ENCODE results near the gene PKP3. TPM values are rescaled to one million over a fixed set of nuclear protein-coding genes. Genes with fewer than 3 reads are reported as not detected.

Gene PKP3
- polyA plus RNA-seq, 4 donors, result 72.5 to 152 (median 111) TPM

- peak; percentile 94 to 97 for DNase-seq
- H3K36me3 ChIP-seq (ENCODE audit: control insufficient read depth in 3 of 3, insufficient read depth in 2 of 3, low read depth in 1 of 3, low read length in 3 of 3), result peaks cover 0 to 35% (median 0%) of the 10 kb centered on the region in 3 donors
- no peaks in the 10 kb centered on the region for H3K9me3 ChIP-seq (ENCODE audit: control insufficient read depth in 2 of 2, insufficient read depth in 1 of 2, low read depth in 1 of 2, low read length in 1 of 2)
- H3K4me1 ChIP-seq (ENCODE audit: control insufficient read depth in 3 of 3, insufficient read depth in 2 of 3, low read depth in 1 of 3, low read length in 2 of 3), result peaks cover 0 to 45% (median 2%) of the 10 kb centered on the region in 3 donors
- FAIRE-seq, result no peak
- peak within 1 kb of the TSS; percentile 85 to 92 (median 89) for H3K4me3 ChIP-seq (ENCODE audit: low read depth in 1 of 3, low read length in 3 of 3)
- no peaks in the 10 kb centered on the region for H3K27me3 ChIP-seq (ENCODE audit: control insufficient read depth in 3 of 3, insufficient read depth in 3 of 3, low read length in 3 of 3)
- 0 to 1% (median 0%) methylated on average over 86 to 108 of the region's 108 CpGs for WGBS, 3 donors
- H3K27ac ChIP-seq (ENCODE audit: low read depth in 1 of 3, low read length in 2 of 3), result peak within 1 kb of the TSS; percentile 39 to 96 (median 90)
These were observed 56.1 kb downstream of the PKP3 start, which contains the start of gene PTDSS2 for GRCh38 chr11:449889-450808. Gene PTDSS2, plus strand, starts transcription at chr11:450279. Its CDS starts 177 bp downstream, at chr11:450456.

DNA sequence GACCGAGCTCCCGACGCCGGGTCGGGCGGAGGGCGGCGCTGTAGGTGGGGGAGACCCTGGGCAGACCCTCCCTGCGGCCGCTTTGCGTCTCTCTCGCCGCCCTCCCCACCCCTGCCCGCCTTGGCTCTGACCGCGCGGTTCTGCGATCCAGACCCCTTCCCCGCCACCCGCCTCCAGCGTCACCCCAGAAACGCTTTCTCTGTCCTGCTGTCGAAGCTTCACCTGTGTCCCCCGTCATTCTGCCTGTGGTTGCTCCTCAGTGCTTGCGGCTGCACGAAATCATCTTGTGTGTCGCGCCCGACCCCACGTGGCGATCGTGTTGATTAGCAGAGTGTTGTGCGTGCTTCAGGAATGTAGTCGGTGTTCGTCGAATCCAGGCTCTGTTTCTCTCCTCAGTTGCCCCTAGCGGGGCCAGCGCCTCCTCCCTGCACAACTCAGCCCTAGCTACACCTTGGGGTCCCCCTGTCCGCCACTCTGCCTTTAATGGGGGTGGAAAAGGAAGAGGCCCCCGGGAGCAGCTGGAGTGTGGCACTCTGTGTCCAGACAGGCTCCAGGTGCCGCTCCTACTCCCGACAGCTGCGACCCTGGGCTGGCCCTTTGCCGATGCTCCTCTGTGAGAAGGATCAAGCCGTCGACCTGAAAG lies 56.9 kb downstream of the PKP3 start:
- H3K9me3 ChIP-seq (ENCODE audit: control insufficient read depth in 2 of 2, insufficient read depth in 1 of 2, low read depth in 1 of 2, low read length in 1 of 2), result no peaks in the 10 kb centered on the region

GRCh38 chr11:451738-452137 lies 57.7 kb downstream of the PKP3 start:
- FAIRE-seq (no peak), DNase-seq (no peak)
- Histone ChIP-seq H3K9me3 (ENCODE audit: control insufficient read depth in 2 of 2, insufficient read depth in 1 of 2, low read depth in 1 of 2, low read length in 1 of 2) (no peaks in the 10 kb centered on the region), H3K4me3 (ENCODE audit: low read depth in 1 of 3, low read length in 3 of 3) (no peak overlapping the region), H3K27me3 (ENCODE audit: control insufficient read depth in 3 of 3, insufficient read depth in 3 of 3, low read length in 3 of 3) (no peaks in the 10 kb centered on the region), H3K27ac (ENCODE audit: low read depth in 1 of 3, low read length in 2 of 3) (no peak overlapping the region), H3K36me3 (ENCODE audit: control insufficient read depth in 3 of 3, insufficient read depth in 2 of 3, low read depth in 1 of 3, low read length in 3 of 3) (peaks cover 0 to 51% (median 0%) of the 10 kb centered on the region in 3 donors), H3K4me1 (ENCODE audit: control insufficient read depth in 3 of 3, insufficient read depth in 2 of 3, low read depth in 1 of 3, low read length in 2 of 3) (peaks cover 0 to 32% (median under 1%) of the 10 kb centered on the region in 3 donors)
- WGBS, 3 donors, result 88 to 92% (median 90%) methylated on average over 11 to 14 of the region's 14 CpGs

More for the DNA sequence above, 56.9 kb downstream of the PKP3 start:
- 2 to 4% (median 4%) methylated on average over 37 to 46 of the region's 46 CpGs for WGBS, 3 donors
- no peak for FAIRE-seq
- peak overlapping the region in 2 of 3 donors; percentile 39 to 43 for H3K27ac ChIP-seq (ENCODE audit: low read depth in 1 of 3, low read length in 2 of 3)
- peaks cover 0 to 39% (median 2%) of the 10 kb centered on the region in 3 donors for H3K4me1 ChIP-seq (ENCODE audit: control insufficient read depth in 3 of 3, insufficient read depth in 2 of 3, low read depth in 1 of 3, low read length in 2 of 3)
- DNase-seq, result peak; percentile 80 to 86
- H3K4me3 ChIP-seq (ENCODE audit: low read depth in 1 of 3, low read length in 3 of 3), result peak overlapping the region; percentile 85 to 92 (median 89)
- H3K36me3 ChIP-seq (ENCODE audit: control insufficient read depth in 3 of 3, insufficient read depth in 2 of 3, low read depth in 1 of 3, low read length in 3 of 3), result peaks cover 0 to 43% (median 0%) of the 10 kb centered on the region in 3 donors
- no peaks in the 10 kb centered on the region for H3K27me3 ChIP-seq (ENCODE audit: control insufficient read depth in 3 of 3, insufficient read depth in 3 of 3, low read length in 3 of 3)

- Histone ChIP-seq H3K4me1 (ENCODE audit: control insufficient read depth in 3 of 3, insufficient read depth in 2 of 3, low read depth in 1 of 3, low read length in 2 of 3) (peaks cover 0 to 27% (median 0%) of the 10 kb centered on the region in 3 donors), H3K36me3 (ENCODE audit: control insufficient read depth in 3 of 3, insufficient read depth in 2 of 3, low read depth in 1 of 3, low read length in 3 of 3) (peaks cover 0 to 54% (median 0%) of the 10 kb centered on the region in 3 donors), H3K9me3 (ENCODE audit: control insufficient read depth in 2 of 2, insufficient read depth in 1 of 2, low read depth in 1 of 2, low read length in 1 of 2) (no peaks in the 10 kb centered on the region), H3K27ac (ENCODE audit: low read depth in 1 of 3, low read length in 2 of 3) (no peak overlapping the region), H3K4me3 (ENCODE audit: low read depth in 1 of 3, low read length in 3 of 3) (no peak overlapping the region), H3K27me3 (ENCODE audit: control insufficient read depth in 3 of 3, insufficient read depth in 3 of 3, low read length in 3 of 3) (no peaks in the 10 kb centered on the region)
- WGBS, 3 donors, result 90 to 94% (median 93%) methylated on average over 11 to 12 of the region's 12 CpGs
- DNase-seq (no peak), FAIRE-seq (no peak)
These were observed 58.3 kb downstream of the PKP3 start for GRCh38 chr11:452203-452744.

DNA sequence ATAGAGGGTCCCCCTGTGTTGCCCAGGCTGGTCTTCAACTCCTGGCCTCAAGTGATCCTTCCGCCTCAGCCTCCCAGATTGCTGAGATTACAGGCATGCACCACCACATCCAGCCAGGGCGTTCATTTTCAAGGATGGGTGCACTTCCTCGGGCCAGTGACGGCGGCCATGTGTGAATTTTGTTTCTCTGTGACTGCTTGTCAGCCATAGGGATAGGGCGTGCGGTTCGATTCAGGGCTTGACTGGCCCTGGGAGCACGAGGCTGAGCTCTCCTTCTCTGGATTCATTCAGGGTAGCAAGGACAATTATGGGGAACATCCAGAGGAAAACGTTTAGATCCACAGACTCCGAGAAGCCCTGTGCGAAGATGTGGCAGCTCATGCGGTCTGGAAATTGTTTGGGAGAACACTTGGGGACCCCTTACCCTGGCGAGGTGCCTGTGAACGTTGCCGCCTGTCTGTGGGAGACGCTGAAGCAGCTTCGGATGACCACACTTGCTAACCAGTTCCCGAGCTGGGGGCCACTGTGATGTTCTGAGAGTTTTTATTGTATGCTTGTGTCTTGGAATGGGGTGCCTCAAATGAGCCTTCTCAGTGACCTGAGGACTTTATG lies 59.0 kb downstream of the PKP3 start:
- H3K27ac ChIP-seq (ENCODE audit: low read depth in 1 of 3, low read length in 2 of 3), result no peak overlapping the region
- DNase-seq, result no peak

DNA sequence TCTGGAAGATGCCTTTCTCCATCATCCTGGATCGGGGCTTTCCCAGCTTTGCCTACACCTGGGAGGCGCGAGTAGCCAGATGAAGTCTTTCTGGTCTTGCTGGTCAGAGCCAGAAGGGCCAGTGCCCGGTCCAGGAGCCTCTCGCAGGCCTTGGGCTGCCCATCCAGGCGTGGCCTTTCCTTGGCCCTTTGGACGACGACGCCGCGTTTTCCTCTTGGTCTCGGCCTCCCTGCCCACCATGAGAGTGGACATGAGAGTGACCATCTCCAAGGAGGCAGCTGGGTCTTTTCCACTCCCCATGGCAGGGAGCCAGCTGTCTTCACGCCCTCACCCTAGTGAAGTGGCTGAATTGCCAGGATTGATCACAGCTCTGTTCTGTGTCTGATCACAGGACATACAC lies 59.6 kb downstream of the PKP3 start:
- Histone ChIP-seq H3K27me3 (ENCODE audit: control insufficient read depth in 3 of 3, insufficient read depth in 3 of 3, low read length in 3 of 3) (no peaks in the 10 kb centered on the region), H3K4me1 (ENCODE audit: control insufficient read depth in 3 of 3, insufficient read depth in 2 of 3, low read depth in 1 of 3, low read length in 2 of 3) (peaks cover 0 to 23% (median 0%) of the 10 kb centered on the region in 3 donors), H3K4me3 (ENCODE audit: low read depth in 1 of 3, low read length in 3 of 3) (no peak overlapping the region), H3K36me3 (ENCODE audit: control insufficient read depth in 3 of 3, insufficient read depth in 2 of 3, low read depth in 1 of 3, low read length in 3 of 3) (peaks cover 0 to 61% (median 0%) of the 10 kb centered on the region in 3 donors), H3K9me3 (ENCODE audit: control insufficient read depth in 2 of 2, insufficient read depth in 1 of 2, low read depth in 1 of 2, low read length in 1 of 2) (no peaks in the 10 kb centered on the region), H3K27ac (ENCODE audit: low read depth in 1 of 3, low read length in 2 of 3) (no peak overlapping the region)
- DNase-seq (no peak), FAIRE-seq (no peak)
- 90 to 94% (median 93%) methylated on average over 13 of the region's 13 CpGs for WGBS, 3 donors

More for the DNA sequence above, 59.0 kb downstream of the PKP3 start:
- no peak for FAIRE-seq
- Histone ChIP-seq H3K9me3 (ENCODE audit: control insufficient read depth in 2 of 2, insufficient read depth in 1 of 2, low read depth in 1 of 2, low read length in 1 of 2) (no peaks in the 10 kb centered on the region), H3K36me3 (ENCODE audit: control insufficient read depth in 3 of 3, insufficient read depth in 2 of 3, low read depth in 1 of 3, low read length in 3 of 3) (peaks cover 0 to 61% (median 0%) of the 10 kb centered on the region in 3 donors), H3K4me1 (ENCODE audit: control insufficient read depth in 3 of 3, insufficient read depth in 2 of 3, low read depth in 1 of 3, low read length in 2 of 3) (peaks cover 0 to 24% (median 0%) of the 10 kb centered on the region in 3 donors), H3K27me3 (ENCODE audit: control insufficient read depth in 3 of 3, insufficient read depth in 3 of 3, low read length in 3 of 3) (no peaks in the 10 kb centered on the region), H3K4me3 (ENCODE audit: low read depth in 1 of 3, low read length in 3 of 3) (no peak overlapping the region)
- 90 to 92% (median 91%) methylated on average over 19 of the region's 19 CpGs for WGBS, 3 donors

DNA sequence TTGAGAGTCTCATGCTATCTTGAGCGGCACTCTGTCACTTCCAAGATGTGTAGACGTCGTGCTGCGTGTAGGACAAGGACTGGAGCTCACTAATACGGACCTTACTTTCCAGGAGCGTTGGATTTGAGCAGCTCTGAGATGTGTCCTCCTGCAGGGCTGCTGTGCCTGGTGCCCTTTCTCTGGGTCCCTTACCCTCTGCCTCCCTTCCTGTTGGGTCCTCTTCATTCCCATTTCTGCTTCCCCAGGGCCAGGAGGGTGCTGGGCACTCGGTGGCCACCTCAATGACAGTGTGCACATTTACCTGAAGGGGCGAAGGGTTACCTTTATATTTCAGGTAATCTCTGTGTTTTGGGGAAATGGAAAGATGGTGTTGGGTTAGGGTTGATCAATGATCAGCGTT lies 60.0 kb downstream of the PKP3 start:
- H3K4me3 ChIP-seq (ENCODE audit: low read depth in 1 of 3, low read length in 3 of 3), result no peak overlapping the region
- no peak for DNase-seq
- H3K27me3 ChIP-seq (ENCODE audit: control insufficient read depth in 3 of 3, insufficient read depth in 3 of 3, low read length in 3 of 3), result no peaks in the 10 kb centered on the region
- H3K4me1 ChIP-seq (ENCODE audit: control insufficient read depth in 3 of 3, insufficient read depth in 2 of 3, low read depth in 1 of 3, low read length in 2 of 3), result peaks cover 0 to 18% (median 0%) of the 10 kb centered on the region in 3 donors
- FAIRE-seq, result no peak
- H3K9me3 ChIP-seq (ENCODE audit: control insufficient read depth in 2 of 2, insufficient read depth in 1 of 2, low read depth in 1 of 2, low read length in 1 of 2), result no peaks in the 10 kb centered on the region
- no peak overlapping the region for H3K27ac ChIP-seq (ENCODE audit: low read depth in 1 of 3, low read length in 2 of 3)
- peaks cover 0 to 61% (median 0%) of the 10 kb centered on the region in 3 donors for H3K36me3 ChIP-seq (ENCODE audit: control insufficient read depth in 3 of 3, insufficient read depth in 2 of 3, low read depth in 1 of 3, low read length in 3 of 3)
- WGBS, 3 donors, result 92 to 93% (median 92%) methylated on average over 9 of the region's 9 CpGs

Data from small intestine (tissue), 7 donors.